ENCODE data around the gene SLC25A33.

DNA sequence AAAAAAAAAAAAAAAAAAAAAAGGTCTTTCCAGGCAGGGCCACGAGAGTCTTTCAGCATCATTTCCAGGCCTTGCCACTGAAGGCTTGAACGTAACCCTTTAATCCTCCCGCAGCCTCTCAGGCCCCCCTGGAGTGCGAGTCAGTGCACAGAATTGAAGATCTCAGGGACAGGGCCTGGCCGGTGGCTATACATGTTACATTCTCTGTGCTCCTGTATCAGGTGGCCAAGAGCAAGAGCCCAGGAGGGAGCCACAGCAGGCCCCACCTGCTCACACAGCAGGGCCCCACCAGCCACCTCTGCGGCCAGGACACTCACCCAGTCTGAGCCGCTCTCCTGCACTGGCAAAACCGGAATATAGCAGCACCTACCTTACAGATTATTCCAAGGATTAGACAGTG is 34.1 kb upstream of the SLC25A33 start:
- TF ChIP-seq, protein P1, sequence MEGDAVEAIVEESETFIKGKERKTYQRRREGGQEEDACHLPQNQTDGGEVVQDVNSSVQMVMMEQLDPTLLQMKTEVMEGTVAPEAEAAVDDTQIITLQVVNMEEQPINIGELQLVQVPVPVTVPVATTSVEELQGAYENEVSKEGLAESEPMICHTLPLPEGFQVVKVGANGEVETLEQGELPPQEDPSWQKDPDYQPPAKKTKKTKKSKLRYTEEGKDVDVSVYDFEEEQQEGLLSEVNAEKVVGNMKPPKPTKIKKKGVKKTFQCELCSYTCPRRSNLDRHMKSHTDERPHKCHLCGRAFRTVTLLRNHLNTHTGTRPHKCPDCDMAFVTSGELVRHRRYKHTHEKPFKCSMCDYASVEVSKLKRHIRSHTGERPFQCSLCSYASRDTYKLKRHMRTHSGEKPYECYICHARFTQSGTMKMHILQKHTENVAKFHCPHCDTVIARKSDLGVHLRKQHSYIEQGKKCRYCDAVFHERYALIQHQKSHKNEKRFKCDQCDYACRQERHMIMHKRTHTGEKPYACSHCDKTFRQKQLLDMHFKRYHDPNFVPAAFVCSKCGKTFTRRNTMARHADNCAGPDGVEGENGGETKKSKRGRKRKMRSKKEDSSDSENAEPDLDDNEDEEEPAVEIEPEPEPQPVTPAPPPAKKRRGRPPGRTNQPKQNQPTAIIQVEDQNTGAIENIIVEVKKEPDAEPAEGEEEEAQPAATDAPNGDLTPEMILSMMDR (optimal IDR thresholded peaks at IDR 0.05 in 1 of 3, IDR thresholded peaks at IDR 0.05 in 1 of 3, conservative IDR thresholded peaks at IDR 0.05 in 1 of 3; ENCODE audit: extremely low read depth in 1 of 3, insufficient read depth in 2 of 3, low read length in 3 of 3): no peak
- no peak for TF ChIP-seq EZH2 (IDR thresholded peaks at IDR 0.05; ENCODE audit: low read length)
